ENCODE results near the gene LCN2.

Gene LCN2

DNA sequence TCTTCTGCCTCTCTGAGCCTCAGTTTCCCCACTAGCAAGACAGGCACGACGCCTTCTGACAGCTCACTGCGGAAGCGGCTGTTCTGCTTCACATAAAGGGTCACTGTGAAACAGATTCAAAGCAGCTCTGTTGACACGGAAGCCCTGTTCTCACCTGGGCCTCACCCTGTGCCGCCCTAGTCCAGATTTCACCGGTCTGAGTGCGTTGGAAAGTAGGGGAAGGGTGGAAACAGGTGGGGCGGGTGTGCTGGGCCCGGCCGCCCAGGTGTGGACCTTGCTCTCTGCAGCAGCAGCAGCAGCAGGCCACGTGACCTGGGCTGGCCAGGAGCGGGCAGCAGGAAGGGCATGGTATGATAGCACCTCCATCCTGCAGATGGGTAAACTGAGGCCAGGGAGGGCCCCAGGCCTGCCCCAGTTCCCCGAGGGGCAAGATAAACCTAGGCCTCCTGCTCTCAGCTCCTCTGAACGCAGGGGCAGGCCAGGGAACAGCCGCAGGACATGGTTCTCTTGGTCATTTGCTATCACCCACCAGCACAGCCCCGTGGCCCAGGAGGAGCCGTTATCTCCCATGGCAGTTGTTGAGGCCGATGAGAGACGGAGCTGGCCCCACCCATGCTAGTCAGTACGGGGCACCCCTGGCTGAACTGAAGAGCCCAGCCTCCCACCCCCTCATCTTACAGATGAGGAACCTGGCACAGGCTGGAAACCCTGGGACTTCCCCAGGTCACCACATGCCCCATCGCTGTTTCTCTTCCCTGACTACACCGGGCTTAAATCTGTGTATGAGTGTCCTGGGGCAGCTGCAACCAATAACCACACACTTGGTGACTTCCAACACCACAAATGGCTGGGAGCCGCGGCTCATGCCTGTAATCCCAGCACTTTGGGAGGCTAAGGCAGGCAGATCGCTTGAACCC is 33.8 kb upstream of the LCN2 start:
- DNase-seq: peak; percentile 77

DNA sequence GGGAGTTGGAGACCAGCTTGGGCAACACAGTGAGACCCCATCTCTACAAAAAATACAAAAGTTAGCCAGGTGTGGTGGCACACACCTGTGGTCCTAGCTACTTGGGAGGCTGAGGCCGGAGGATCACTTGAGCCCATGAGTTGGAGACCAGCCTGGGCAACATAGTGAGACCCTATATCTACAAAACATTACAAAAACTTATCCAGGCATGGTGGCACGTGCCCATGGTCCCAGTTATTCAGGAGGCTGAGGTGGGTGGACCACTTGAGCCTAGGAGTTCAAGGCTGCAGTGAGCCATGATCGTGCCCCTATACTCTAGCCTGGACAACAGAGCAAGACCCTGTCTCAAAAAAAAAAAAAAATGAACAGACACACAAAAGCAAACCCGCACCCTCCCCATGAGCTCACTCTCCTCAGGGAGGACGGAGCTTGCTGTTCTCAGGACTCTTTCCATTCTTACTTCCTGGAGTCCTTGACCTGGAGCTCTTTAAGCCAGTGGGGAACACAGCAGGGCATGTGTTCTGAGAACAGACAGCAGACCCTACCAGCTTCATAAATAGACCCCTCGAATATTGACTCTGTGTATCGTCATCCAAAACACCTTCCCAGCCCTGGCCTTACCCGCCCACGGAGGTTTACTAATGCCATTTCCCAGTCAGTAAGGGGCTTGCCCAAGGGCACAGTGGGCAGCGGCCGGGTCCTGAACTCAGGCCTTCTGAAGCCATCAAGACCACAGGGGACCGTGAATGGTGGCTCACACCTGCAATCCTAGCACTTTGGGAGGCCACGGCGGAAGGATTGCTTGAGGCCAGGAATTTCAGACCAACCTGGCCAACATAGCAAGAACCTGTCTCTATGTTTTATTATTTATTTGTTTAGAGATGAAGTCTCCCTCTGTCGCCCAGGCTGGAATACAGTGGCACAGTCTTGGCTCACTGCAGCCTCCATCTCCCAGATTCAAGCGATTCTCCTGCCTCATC is 32.9 kb upstream of the LCN2 start:
- DNase-seq: no peak

DNA sequence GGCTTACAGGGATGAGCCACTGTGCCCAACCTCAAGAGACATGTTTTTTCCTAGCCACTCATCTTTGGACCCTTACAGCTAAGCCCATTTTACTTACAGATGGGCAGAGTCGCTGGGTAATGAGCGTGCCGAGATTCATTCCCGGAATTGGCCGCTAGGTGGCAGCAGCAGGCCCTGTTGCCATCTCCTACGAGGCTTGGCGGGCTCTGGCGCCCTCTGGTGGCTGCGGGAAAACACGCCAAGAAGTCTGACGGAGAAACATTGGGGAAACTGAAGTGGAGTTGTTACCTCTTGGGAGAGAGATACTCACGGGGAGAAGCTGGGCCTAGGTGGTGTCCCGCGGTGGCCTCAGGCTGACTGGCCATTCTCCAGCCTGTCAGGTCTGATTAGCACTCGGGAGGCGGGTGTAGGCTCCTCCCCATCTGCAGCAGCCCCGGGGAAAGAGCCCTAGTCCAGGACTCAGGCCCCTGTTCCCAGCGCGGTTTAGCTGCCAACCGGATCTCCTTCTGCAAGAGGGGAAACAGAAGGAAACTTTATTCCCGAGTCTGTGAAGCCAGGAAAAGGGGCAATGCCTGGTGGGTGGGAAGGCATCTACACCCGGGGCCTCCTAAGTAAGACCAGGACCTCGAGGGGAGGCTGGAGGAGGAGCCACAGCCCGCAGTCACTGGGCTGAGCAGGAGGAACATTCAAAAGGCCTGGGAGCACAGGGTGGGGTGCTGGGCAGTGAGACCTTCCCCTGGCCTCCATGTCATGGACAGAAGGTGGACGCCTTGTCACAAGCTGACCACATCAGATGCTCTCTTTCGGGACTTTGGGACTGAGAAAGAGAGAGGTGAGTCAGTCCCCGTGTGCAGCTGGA is 31.4 kb upstream of the LCN2 start:
- DNase-seq: peak; percentile 90

DNA sequence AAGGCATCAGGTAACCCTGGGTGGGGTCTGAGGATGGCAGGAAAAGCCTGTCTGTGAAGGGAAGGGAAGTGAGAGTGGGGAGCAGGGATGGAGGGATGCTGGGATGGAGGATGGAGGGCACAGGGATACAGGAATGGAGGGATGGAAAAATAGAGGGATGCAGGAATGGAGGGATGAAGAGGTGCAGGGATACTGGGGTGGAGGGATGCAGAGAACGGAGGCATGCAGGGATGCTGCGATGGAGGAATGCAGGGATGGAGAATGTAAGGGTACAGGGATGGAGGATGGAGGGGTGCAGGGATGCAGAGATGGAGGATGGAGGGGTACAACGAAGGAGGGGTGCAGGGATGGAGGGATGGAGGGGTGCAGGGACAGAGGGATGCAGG is 30.8 kb upstream of the LCN2 start:
- no peak for DNase-seq

DNA sequence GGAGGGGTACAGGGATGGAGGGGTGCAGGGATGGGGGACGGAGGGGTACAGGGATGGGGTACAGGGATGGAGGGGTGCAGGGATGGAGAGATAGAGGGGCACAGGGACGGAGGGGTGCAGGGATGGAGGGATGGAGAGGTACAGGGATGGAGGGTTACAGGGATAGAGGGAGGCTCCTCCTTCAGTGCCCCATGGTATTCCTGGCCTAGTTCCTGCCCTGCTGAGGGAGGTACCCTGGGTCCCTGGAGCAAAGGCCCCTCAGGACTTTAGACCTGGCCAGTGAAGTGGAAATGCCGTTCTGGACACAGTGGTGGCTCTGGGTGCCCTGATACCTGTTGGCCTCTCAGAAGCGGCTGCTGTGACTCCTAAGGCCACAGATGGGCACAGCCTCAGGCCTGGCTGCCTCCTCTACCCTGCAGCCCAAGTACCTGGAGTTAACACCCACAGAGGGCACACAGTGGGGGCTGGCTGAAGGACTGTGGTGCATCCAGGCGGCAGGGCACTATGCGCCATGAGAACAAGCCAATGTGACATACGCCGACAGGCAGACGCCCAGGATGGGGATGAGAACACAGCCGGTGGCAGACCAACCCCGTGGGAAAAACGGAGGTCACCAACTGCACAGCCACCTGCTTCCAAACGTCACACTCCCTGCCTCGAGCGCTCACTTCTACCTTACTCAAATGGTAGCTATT is 30.1 kb upstream of the LCN2 start:
- no peak for DNase-seq

DNA sequence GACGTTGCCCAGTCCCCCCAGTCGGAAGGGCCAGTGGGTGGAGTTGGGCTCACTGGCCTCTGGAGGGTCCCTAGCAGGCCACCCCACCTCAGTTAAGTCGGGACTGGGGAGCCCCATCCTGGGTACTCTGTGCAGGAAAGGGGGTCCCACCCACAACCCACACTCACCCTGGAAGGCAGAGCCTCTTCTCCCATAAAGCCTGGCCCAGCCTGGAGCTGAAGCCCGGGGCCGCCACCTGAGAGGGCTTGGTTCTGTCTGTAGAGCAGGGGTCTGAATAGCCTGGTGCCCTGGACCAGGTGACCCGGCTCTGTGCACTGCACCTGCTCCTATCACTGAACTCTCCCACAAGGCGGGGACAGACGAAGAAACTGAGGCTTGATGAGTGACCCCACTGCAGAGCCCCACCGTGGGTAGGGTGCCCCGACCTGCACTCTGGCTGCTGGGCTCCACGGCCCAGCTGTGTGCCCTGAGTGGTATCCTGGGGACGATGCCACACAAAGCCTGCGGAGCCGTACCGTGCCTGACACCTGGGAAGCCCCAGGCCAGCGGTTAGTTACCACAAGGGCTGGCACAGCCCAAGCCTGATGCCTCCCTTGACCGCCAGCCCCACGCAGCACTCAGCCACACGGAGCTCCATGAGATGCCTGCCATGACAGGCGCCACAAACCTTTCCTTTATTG is 29.1 kb upstream of the LCN2 start:
- DNase-seq: no peak

DNA sequence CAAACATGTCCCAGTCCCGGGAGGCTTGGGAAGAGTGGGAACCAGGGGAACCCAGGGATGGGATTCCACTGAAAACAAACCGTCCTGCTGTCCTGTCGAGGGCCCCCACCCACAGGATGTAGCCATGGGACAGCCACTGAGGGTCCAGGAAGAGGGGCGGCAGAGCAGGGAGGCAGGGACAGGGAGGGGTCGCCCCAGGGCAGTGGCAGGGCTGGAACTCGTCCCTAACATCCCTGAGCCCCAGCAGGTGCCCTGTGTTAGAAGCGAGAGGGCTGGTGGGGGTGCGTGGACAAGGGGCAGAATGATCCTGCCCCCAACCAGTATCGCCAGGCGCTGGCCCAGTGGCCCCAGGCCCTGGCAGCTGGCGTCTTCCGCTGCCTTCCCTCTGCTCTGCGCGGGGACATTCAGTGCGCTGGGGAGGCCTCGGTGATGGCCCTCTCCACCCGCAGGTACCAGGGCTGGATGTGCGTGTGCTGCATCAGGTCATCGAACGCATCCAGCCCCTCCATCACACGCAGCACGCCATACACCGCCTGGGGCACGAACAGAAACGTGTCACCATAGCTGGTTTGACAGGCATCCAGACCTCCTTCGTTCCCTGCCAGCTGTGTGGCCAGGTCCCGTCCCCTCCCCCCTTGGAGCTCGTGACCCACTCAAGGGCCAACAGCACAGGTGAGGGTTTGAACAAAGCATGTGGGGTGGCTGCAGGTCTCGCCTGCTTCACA is 28.4 kb upstream of the LCN2 start:
- DNase-seq: no peak

DNA sequence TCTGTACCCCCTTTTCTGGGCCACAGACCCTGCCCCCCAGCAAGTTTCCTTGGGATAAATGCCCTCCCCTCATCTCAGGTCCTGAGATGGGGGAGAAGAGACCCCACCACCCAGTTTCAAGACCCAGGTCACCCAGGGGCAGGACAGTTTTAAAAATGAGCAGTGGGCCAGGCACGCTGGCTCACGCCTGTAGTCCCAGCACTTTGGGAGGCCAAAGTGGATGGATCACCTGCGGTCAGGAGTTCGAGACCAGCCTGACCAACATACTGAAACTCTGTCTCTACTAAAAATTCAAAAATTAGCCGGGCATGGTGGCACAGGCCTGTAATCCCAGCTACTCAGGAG is 27.8 kb upstream of the LCN2 start:
- no peak for DNase-seq

DNA sequence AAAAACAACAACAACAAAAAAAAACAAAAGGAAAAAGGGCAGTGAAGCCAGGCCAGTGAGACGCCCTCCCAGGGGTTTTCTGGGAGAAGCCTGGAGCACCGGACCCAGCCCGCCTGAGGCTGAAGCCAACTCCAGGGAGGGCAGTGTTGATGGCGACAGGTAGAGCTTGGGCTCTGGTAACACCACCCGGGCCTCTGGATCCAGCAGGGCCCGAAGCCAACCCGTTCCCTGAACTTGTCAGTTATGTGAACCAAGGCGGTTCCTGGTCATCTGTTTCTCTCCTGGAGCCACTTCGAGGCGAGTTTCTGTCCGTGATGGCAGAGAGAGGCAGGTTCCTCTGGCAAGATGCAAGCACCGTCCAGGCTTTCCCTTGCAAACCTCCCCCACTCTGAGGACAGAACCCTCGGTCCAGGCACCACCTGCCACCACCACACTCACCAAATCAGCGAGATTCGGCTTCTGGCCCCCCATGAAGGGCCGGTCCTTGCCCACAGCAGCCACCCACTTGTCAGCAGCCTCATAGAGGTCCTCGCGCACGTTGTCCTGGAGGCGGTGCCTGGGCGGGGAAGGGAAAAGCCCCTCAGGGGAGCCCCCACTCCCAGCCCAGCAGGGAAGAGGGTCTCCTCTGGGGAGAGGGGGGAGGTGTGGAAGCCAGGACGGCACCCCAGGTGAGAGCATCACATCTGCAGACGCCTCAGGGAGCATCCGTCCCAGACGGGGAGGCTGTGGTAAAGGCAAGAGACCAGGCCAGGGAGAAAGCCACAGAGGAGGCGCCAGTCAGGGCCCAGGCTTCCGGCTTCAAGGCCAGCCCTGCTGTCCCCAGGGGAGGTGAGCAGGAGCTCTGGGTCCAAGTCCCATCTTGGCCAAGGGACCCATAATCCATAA is 27.1 kb upstream of the LCN2 start:
- DNase-seq: no peak

DNA sequence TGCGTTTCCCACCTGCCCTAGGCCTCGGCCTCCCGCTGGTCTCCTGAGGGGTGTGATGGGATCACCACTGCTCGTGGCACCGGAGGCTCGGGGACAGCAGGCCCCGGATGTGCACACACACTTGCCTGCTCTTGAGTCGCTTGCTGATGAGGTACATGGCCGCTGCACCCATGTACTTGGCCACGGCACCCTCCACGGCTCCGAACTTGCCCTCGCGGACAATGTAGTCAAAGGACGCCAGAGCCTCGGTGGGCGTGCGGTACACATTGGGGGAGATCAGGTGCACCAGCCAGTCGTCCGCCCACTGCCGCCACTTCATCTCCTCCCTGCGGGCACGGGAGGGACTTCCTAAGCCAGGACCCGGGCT is 26.5 kb upstream of the LCN2 start:
- no peak for DNase-seq

DNA sequence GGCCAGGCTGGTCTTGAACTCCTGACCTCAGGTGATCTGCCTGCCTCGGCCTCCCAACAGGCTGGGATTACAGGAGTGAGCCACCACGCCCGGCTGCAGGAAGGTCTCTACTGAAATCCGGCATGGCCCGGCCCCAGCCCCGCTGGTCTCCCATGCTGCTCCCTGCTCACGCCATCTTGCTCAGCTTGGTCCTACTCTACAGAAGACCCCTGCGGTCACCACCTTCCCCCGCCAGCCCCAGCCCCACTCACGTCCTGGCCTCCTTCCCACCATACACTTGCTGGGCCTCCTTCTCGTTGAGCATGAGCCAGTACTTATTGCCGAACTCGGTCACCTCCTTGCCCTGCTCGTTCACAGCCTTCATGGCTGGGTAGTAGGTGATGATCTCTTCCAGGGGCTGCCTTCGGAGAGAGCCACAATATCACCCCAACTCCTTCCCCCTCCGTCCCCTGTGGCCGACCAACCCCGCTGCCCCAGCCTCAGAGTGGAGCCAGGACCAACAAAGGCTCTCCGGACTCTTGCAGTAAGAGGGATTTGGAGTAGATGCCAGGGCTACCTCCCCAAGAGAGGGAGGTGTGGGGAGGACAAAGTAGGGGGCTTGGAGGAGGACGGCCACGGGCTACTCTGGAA is 25.7 kb upstream of the LCN2 start:
- DNase-seq: no peak

DNA sequence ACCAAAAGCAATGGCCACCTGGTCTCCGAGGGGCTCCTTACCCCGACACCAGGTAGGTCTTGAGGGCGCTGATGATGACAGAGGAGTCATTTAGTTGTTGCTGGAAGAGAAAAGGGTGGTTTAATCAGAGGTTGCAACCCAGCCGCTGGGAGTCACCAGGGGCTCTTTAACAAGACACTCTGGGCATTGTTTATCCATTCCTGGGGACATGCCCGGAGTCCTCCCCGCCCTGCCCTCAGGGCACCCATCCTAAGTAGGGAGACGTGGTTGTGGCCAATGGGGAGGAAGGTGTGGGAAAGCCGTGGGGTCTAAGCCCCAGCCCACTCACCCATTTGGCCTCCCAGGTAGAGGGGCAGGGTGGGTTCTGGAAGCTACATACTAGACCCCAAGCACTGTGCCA is 24.8 kb upstream of the LCN2 start:
- no peak for DNase-seq

DNA sequence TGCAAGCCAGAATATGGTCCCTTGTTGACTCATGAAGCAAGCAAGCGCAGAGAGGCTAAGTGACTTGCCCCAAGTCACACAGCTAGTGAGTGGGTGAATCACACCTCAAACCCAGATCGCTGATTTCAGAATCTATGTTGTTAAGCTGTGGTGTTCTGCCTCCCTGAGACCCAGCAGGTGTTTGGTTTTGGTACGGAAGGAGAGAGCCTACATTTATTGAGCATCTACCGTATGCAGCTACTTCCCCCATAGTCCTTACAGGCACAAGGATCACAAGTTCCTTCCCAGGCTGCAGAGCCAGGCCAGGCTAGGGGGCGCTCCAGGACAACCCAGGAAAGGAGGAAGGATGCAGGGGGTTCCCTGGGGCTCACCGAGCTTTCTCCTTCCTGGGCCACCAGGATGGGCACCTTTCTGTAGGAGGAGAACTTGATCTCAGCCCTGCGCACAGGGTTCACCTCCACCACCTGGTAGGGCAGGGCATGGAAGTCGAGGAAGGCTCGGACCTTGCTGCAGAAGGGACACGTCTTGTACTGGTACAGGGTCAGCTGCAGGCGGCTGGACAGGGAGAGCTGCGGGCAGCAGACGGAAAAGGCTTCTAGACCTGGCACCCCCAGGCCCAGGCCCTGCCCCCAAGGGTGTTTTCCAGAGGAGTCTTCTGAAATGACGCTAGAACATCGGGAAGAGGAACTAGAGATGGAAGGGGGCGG is 24.2 kb upstream of the LCN2 start:
- peak; percentile 35 for DNase-seq

DNA sequence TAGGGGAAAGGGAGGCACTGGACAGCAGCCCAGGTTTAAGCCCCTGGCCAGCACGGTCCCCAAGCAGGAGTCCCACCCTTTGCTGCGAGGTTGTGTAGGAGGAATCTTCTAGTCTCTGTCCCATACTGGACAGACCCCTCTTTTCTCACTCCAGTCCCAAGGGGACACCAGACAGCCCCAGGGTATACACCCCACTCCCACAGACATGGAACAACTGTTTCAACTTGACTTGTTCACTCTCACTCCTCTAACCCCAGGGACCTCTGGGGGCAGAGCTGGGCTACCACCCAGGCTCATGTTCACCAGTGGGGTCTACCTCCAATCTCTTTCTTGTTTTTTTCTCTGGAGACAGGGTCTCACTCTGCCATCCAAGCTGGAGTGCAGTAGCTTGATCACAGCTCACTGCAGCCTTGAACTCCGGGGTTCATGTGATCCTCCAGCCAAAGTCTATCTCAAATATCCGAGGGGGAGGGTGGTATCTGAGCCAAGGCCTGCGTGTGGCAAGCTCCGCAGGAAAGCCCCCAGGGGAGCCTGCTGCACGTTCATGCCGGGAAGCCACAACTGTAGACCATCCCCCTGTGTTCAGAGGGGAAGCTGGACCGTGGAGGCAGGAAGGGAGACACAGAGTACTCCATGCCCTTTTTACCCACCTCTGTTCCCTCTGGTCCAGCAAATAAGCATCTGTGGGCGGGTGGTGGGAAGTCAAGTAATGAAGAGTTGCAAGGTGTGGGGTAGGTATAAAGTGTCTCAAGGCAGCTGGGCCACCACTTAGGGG is 23.5 kb upstream of the LCN2 start:
- no peak for DNase-seq

DNA sequence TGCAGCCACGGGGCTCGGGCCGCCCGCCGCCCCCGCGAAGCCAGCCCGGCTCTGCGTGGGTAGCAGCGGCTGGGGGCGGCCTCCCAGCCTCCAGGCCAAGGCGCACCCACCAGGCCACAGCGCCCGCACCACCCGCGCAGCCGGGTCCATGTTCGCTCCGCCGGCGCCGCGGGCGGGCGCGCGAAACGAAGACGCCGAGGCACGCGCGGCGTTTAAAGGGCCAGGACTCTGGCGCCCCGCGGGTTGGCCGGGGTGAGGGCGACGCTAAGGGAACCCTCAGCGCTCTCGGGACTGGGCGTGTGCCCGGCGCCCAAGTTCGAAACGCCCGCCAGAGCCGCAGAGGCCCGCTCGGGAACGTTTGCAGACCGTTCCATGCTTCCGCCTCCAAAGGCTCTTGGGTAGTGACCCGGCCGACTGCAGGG is 21.7 kb upstream of the LCN2 start, which contains the start of gene PTGES2:
Gene PTGES2, minus strand, starts transcription at position 162 of the 422 bp plus-strand sequence. Its CDS starts 12 bp downstream, at position 150.
- DNase-seq: peak; percentile 83

DNA sequence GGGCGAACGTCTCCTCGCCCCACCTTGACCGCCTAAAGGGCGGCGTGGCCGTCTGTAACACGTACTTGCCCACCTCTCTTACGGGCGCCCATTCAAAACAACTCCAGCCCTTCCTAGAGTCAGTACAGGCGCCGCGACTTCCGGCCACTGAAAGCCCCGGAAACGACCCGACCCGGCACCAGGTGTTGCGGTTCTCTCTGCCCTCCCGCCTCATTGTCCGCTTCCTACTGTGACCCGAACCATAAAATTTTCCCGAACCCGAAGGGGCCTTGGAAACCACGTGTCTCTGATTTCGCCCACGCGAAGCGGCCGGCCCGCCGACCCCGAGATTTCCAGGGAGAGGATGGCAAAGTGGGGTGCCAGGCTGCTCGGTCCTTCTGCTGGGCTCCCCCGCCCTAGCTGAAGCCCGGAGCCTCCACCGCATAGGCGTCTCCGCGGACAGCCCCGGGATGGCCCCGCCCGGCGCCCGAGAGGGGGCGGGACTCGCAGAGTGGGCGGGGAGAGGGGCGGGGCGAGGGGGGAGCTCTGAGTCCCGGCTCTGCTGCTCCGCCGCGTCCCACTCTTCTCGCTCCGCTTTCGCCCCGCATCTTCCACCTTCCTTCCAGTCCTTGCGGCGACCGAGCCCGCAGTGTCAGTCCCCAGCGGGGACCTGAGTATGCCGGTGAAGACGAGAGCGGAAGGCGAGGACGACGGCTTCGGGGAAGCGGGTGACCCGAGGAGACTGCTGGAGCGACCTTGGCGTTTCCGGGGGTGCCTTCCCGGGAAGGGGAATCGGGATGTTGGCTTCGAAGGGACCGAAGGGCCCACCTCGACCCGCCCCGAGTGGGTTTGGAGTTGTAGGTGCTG is 21.0 kb upstream of the LCN2 start:
- DNase-seq: peak; percentile 86
